OCI-LY3 (cell line): Measurements from ENCODE around the gene PGS1.

Experiments
- EZH2phosphoT487 ChIP-seq: fragments of 200-600 bp; shearing (Covaris generic); IDR thresholded peaks from 2 replicates; pipeline ENCODE4 v1.6.1; 2018; ENCODE audit warnings: antibody characterized with exemption, mixed run types, low read depth
- TF ChIP-seq, protein P1 (sequence below): fragments of 200-600, 300-600 bp; sonication (generic); IDR thresholded peaks from 2 replicates; pipeline ENCODE4 v1.5.1; 2014; ENCODE audit warnings: antibody characterized with exemption, low read length, low read depth

DNA sequence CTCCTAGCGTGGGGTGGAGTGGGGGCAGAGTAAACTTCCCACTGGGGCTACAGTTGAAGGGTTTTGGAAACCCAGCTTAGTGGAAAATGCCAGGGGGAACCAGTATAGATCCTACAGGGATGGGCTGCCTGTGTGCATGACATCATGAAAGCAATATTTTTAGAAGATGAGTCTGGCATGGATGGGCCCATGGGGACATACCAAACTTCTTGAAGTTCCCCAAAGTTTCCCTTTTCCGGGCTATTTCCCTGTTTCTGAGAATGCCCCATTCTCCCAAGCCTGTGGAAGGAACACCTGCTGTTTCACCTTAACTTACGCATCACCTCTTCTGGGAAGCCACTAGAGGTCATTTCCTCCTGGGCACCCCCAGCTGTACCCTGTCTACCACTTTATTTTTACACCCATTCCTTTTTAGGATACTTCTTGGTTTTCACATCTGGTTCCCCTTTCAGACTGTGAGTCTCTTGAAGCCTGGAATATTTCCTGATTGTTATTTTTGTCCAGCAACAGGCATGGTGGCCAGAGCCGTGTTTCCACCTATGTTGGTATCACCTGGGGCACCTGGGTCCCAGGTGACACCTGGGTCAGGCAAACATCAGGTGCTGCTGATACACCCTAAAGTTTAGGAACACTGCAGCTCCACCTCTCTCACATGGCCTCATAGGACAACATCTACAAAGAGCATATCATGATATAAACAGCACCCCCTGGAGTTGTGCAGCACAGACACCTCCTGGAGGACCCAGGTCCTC, 28.4 kb upstream of the PGS1 start:
- TF ChIP-seq, protein P1, sequence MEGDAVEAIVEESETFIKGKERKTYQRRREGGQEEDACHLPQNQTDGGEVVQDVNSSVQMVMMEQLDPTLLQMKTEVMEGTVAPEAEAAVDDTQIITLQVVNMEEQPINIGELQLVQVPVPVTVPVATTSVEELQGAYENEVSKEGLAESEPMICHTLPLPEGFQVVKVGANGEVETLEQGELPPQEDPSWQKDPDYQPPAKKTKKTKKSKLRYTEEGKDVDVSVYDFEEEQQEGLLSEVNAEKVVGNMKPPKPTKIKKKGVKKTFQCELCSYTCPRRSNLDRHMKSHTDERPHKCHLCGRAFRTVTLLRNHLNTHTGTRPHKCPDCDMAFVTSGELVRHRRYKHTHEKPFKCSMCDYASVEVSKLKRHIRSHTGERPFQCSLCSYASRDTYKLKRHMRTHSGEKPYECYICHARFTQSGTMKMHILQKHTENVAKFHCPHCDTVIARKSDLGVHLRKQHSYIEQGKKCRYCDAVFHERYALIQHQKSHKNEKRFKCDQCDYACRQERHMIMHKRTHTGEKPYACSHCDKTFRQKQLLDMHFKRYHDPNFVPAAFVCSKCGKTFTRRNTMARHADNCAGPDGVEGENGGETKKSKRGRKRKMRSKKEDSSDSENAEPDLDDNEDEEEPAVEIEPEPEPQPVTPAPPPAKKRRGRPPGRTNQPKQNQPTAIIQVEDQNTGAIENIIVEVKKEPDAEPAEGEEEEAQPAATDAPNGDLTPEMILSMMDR = peak; percentile 34
- no peak for TF ChIP-seq EZH2phosphoT487
